Peyer's patch (tissue), 4 donors: ENCODE results near the gene CFAP20DC. TPM values are rescaled to one million over a fixed set of nuclear protein-coding genes. Genes with fewer than 3 reads are reported as not detected.

Experiments
- DNase-seq, 3 donors: peaks; one replicate each; pipeline ENCODE4 v3.0.0-alpha.2; 2017 to 2019
- H3K27ac ChIP-seq, 4 donors: fragments of 200-600 bp; sonication (generic); one replicate each; pipeline ENCODE4 v1.5.1; 2016 to 2019
- H3K27me3 ChIP-seq, 2 donors: fragments of 200-600 bp; sonication (generic); one replicate each; pipeline ENCODE4 v1.5.1; 2019
- H3K36me3 ChIP-seq, 3 donors: fragments of 200-600 bp; sonication (generic); one replicate each; pipeline ENCODE4 v1.5.1; 2016 to 2019
- H3K4me1 ChIP-seq, 4 donors: fragments of 200-600 bp; sonication (generic); one replicate each; pipeline ENCODE4 v1.5.1; 2016 to 2019
- H3K4me3 ChIP-seq, 4 donors: fragments of 200-600 bp; sonication (generic); 1 replicate in 3 of 4; 2 replicates in 1 of 4; pipeline ENCODE4 v1.5.1; 2016 to 2019; ENCODE audit warnings: mild to moderate bottlenecking in 1 of 4
- H3K9me3 ChIP-seq, 4 donors: fragments of 200-600 bp; sonication (generic); one replicate each; pipeline ENCODE4 v1.5.1; 2016 to 2019; ENCODE audit warnings: mild to moderate bottlenecking in 1 of 4
- POLR2A ChIP-seq, 2 donors: fragments of 450-650 bp; IDR thresholded peaks; one replicate each; pipeline ENCODE4 v1.5.1; 2017; ENCODE audit warnings: antibody characterized with exemption in 2 of 2, mild to moderate bottlenecking in 2 of 2, moderate library complexity in 2 of 2
- total RNA-seq, 4 donors: library from RNA; depleted of rRNA; stranded (reverse); fragments of >200 nt; gene quantifications; one replicate each; pipeline ENCODE4 v1.1.0, GENCODE V29; 2016
- TF ChIP-seq, protein P1 (sequence below), 6 experiments: fragments of 450-650 bp in 4 of 6; fragments of 200-600 bp in 2 of 6; sonication (generic) in 1 of 6; IDR thresholded peaks; one replicate each; pipeline ENCODE4 v1.5.1; 2017 to 2019; ENCODE audit warnings: antibody characterized with exemption in 6 of 6, mild to moderate bottlenecking in 3 of 6, moderate library complexity in 1 of 6

CFAP20DC gene
- total RNA-seq, 4 donors from 2014 or later: not detected

DNA sequence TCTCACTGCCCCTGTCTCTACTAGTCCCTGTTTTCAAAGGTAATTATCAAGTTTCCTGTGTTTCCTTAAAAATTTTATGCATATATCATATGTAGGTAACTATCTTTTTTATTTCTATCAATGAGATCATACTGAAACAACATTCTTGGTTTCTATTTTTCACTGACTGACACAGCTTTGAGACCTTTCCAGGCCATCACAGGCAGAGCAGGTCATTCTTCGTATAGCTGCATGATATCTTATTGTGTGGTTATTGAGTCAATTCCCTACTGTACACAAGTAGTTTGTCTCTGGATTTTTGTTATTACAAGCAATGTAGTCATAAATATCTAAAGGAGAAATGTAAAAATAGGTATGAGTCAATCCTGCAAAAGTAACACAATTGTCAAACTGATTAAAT lies 169.6 kb downstream of the CFAP20DC start:
- Histone ChIP-seq H3K4me1 (no peaks in the 10 kb centered on the region), H3K36me3 (no peaks in the 10 kb centered on the region), H3K4me3 (no peak overlapping the region), H3K9me3 (no peaks in the 10 kb centered on the region), H3K27me3 (no peaks in the 10 kb centered on the region), H3K27ac (no peak overlapping the region)
- no peak for TF ChIP-seq POLR2A (IDR thresholded peaks at IDR 0.05)
- TF ChIP-seq, protein P1, sequence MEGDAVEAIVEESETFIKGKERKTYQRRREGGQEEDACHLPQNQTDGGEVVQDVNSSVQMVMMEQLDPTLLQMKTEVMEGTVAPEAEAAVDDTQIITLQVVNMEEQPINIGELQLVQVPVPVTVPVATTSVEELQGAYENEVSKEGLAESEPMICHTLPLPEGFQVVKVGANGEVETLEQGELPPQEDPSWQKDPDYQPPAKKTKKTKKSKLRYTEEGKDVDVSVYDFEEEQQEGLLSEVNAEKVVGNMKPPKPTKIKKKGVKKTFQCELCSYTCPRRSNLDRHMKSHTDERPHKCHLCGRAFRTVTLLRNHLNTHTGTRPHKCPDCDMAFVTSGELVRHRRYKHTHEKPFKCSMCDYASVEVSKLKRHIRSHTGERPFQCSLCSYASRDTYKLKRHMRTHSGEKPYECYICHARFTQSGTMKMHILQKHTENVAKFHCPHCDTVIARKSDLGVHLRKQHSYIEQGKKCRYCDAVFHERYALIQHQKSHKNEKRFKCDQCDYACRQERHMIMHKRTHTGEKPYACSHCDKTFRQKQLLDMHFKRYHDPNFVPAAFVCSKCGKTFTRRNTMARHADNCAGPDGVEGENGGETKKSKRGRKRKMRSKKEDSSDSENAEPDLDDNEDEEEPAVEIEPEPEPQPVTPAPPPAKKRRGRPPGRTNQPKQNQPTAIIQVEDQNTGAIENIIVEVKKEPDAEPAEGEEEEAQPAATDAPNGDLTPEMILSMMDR (IDR thresholded peaks at IDR 0.05): no peak
- no peak for DNase-seq

DNA sequence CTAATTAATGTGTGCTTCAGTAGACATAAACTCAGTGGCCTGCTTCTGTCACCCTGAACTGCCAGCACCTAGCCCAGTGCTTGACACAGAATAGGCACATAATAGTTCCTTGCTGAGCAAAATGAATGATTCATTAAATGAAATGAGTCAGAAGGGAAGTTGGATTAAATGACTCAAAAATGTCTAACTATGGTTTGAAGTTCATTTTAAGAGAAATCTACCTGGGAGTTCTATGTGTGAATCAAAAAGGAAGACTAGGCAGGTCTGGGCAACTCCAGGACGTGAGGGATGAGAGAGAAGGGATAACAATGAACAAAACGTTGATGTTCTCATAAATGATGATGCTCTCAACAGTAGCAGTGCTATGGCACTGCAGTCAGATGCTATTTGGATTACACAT lies 175.0 kb downstream of the CFAP20DC start:
- no peaks in the 10 kb centered on the region for H3K27me3 ChIP-seq
- H3K4me1 ChIP-seq: no peaks in the 10 kb centered on the region
- H3K27ac ChIP-seq: no peak overlapping the region
- no peak overlapping the region for H3K4me3 ChIP-seq
- H3K36me3 ChIP-seq: no peaks in the 10 kb centered on the region
- H3K9me3 ChIP-seq: no peaks in the 10 kb centered on the region
- no peak for DNase-seq
- no peak for TF ChIP-seq POLR2A (IDR thresholded peaks at IDR 0.05)
- TF ChIP-seq, protein P1 (IDR thresholded peaks at IDR 0.05): no peak

DNA sequence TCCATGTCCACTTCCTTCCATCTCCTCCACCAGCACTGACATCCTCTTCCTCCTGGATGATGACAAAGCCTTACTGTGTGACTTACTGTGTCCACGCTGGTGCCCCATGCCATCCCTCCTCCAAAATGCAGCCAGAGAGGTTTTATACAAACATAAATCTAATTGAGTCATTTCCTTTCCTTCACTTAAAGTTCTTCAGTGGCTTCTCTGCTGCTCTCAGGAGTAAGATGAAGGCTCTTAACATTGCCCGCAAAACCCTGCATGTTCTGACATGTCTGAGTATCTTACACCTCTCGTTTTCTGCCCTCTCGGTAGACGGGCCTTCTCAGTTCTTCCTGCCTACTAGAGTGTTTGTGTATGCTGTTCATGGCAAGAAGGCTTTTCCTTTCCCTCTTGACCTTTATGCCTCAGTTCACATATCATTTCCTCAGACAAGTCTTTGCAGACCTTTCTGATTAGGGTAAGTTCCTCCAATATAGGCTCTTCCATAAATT lies 175.5 kb downstream of the CFAP20DC start:
- Histone ChIP-seq H3K27ac (no peak overlapping the region), H3K4me1 (no peaks in the 10 kb centered on the region), H3K4me3 (no peak overlapping the region), H3K27me3 (no peaks in the 10 kb centered on the region), H3K9me3 (no peaks in the 10 kb centered on the region), H3K36me3 (no peaks in the 10 kb centered on the region)
- DNase-seq: no peak
- TF ChIP-seq POLR2A (IDR thresholded peaks at IDR 0.05): no peak
- TF ChIP-seq, protein P1 (IDR thresholded peaks at IDR 0.05): no peak

DNA sequence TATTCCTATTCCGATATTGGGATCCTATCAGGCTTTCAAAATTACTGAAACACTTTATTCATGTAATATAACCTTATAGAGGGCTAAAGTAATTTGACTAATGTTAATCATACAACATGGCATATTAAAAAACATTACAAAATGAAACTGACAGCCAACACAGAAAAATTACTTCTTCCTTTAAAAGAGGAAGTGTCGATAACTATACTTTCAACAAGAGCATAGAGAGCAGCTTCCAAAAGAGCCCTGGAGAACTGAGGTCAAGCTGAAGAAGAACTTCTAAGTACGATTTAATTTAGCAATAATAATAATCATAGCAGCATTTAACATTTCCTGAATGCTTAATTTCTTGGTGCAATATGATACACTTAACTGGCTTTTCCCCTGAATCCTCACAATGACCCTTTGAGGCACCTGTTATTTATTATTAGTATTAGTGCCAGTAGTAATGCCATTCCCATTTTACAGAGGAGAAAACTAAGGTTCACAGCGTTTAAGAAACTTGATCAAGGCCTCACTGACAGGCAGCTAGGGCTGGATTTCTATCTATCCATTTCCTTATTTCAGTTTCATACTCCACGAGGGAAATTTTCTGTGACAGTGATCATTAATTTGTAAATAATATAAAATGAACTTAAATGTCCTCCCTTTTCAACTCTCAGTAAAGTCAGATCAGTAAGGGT lies 181.6 kb downstream of the CFAP20DC start:
- no peak for TF ChIP-seq POLR2A (IDR thresholded peaks at IDR 0.05)
- TF ChIP-seq, protein P1 (IDR thresholded peaks at IDR 0.05): no peak

DNA sequence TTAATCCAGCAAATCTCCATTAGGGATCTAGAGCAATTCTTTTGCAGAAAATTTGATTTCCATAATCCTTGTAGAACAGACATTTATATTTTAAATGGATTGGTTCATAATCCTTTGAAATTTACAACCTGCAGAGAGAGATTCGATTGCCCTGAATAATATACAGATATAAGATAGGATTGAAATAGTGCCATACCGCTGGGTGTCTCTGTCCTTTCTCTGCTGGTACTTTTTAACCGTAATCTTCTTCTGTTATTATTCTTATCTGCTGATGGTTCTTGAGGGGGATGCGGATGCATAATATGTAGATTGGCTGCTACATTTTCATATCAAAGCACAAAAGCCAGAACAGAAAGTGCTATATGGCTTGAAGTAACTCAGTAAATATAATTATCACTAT lies 182.2 kb downstream of the CFAP20DC start:
- TF ChIP-seq, protein P1 (IDR thresholded peaks at IDR 0.05): no peak
- TF ChIP-seq POLR2A (IDR thresholded peaks at IDR 0.05): no peak
- Histone ChIP-seq H3K27me3 (no peaks in the 10 kb centered on the region), H3K27ac (no peak overlapping the region), H3K36me3 (no peaks in the 10 kb centered on the region), H3K9me3 (no peaks in the 10 kb centered on the region), H3K4me1 (no peaks in the 10 kb centered on the region), H3K4me3 (no peak overlapping the region)
- DNase-seq: no peak

More for the DNA sequence above, 181.6 kb downstream of the CFAP20DC start:
- no peaks in the 10 kb centered on the region for H3K27me3 ChIP-seq
- no peaks in the 10 kb centered on the region for H3K9me3 ChIP-seq
- no peaks in the 10 kb centered on the region for H3K4me1 ChIP-seq
- H3K36me3 ChIP-seq: no peaks in the 10 kb centered on the region
- H3K27ac ChIP-seq: no peak overlapping the region
- H3K4me3 ChIP-seq: no peak overlapping the region
- no peak for DNase-seq
